NCI-H1048 (cell line): ENCODE measurements around the gene MAP3K7.

ENCODE experiments used
- DNase-seq: peaks from one replicate; lab custom pipeline; 2025; lab: John Stamatoyannopoulos, UW

MAP3K7 gene

DNA sequence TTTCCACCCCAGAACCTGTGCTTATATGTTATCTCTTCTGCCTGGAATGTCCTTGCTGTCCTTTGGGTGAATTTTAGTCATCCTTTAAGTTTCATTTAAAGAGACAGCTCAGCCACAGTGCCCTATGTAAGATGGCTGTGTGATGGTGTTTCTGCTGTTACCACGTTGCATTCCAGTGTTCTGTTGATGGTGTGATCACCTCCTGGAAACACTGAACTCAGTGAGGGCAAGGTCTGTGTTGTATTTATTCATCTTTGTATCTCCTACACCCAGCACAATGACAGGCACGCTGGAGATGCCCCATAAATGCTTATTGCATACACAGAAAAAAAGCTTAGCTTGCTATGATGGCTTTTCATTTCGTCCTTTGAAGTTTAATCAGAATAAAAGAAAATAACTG is 102.5 kb downstream of the MAP3K7 start:
- no peak for DNase-seq

DNA sequence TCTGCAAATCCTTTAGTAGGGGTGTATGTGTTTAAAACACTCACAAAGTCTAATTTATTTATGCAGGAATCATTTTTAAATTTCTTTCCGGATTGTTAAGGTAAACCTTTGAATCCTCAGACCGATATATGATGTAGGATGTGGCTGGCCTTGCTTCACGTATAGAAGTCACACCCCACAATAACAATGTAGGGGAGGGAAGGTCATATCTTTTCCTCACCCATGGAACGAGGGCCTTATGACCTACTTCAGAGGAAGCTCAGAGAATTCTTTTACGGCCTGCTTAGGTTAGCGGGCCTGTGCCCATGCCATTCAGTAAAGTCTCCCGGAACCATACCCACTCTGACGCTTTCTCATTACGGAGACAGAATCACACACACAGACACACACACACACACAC is 102.9 kb downstream of the MAP3K7 start:
- no peak for DNase-seq

DNA sequence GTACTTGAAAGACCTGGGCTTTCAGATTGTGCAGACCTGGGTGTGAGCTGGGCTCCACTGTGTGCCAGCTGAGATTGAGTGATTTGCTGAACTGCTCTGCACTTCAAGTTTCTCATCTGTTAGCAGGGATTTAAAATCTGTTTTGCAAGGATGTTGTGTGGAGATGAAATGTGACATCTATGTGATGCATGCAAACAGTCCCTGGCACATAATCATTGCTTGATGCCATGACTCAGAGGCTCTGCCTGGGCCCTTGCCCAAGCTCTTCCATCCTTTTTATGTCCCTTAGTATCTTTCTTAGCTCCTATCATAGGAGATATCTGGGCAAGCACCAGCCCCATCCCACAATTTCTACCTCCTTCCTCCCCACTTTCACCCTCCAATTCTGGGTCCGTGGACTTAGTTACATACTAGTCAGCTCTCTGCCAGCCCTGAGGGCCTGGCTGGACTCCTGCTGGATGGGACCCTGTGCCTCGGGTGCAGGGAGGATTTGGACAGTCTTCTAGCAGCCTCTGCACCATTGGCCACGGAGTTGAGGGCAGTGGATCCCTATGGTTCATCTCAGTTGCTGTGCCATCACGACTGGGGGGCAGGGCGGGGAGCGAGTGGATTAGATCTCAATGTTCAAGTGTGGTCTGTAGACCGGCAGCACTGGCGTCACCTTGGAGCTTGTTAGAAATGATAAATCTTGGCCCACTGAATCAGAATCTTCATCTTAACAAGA is 103.6 kb downstream of the MAP3K7 start:
- no peak for DNase-seq

DNA sequence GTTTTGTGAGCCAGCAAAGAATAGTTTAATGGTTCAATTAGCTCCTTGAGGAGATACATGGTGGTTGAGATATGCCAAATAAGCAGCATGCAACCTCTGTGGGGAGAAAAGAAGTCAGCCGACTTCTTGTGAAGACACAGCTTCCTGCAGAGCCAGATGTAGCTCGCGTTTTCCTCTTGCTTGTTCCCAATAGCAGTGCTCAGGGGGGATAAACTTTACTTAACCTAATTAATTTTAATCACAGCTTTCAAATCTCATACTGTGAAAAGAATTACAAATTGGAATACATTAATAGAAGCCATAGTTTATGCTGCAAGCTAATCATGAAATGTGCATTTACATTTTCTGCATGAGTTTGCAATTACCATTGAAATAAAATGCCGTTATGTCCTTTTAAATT is 106.2 kb downstream of the MAP3K7 start:
- DNase-seq = no peak

DNA sequence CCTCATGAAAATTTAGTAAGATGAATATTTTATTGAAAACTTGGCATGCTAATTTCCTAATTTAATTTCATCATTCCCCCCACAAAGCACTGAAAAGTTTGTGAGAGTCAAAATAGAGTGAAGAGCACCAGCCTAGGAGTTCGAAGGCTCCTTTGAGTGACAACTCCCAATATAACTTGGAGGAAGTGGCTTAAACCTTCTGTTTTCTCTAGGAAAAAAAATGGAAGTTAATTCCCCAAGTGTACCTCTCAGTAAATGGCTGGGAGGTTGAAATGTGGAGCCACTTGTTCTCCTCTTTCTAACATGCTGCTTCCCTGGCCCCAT is 107.3 kb downstream of the MAP3K7 start:
- no peak for DNase-seq

DNA sequence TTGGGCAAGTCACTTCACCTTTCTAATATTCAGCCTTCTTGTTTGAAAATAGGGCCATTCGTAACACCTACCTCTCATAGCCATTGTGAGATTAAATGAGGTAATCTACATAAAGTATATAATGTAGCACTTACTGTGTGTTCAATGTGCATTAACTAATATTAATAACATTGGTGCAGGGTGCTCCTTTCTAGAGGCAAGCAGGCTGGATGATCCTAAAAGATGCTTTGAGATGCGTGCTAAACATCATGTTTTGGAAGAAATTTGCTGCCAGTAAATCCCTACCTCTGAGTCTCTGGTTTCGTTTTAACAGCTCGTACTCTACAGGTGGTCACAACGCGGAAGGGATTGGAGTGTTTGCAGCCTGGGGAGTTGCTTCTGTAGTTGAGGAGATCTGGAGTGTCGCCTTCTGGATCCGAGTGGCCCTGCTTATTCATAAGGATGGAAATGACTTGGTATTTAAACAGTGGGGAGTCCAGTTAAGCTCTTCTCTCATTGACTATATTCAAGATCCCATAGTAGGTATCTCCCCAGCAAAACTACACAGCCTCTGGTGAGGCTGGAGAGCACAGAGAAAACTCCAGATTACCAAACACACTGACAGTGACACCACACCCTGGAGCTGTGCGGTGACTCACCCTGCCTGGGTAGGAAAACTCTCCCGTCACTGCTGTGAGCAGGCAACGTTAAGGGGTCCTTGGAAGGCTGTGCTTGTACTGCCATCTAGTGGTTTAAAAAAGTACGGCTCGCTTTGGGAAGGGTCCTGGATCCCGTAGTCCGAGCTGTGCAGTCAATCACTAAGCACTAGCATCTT is 107.9 kb downstream of the MAP3K7 start:
- peak; percentile 63 for DNase-seq

DNA sequence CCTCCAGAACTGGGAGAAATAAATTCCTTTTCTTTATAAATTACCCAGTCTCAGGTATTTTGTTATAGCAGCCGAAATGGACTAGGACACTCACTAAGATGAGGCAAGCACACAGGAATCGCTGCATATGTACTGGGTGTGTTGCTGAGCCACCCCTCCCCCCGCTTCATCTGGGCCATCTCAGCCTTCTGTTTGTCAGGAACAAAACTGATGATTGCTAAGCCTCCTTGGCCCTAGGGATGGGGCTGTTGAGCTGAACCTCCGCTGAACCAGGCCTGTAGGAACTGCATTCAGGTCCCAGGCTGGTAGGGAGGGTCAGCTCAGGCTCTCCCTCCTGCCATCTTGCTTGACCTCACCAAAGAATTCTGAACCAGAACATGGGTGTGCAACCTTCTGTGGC is 108.6 kb downstream of the MAP3K7 start:
- no peak for DNase-seq

DNA sequence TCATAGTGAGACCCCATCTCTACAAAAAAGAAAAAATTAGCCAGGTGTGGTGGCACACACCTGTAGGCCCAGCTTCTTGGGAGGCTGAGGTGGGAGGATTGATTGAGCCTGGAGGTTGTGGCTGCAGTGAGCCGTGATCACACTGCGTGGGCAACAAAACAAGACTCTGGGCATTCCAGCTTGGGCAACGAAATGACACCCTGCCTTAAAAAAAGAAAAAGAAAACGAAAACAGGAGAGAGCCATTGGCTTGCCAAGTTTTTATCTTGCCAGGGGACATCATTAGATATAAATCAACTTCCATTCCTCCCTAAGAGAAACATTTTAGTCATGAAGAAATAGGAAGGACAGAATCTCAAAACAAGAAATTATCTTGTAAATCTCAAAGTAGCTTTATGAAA is 109.5 kb downstream of the MAP3K7 start:
- no peak for DNase-seq

DNA sequence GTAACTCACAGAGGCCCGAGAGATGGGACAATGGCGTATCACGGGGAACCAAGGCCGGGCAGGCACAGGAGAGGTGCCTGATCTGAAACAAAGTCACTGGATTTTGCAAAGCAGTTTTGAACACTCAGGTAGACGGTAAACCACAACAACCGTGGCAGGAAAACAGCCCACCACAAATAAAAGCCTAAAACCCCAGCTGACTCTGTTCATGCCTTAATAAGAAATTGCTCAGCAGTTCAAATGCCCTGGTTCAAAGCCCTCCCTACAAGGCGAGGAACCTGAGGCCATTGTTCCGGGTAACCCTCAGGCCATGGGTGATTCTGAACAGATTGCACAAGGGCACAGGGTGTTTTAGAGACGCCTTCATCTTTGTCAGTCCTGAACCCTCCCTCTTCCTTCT is 114.2 kb downstream of the MAP3K7 start:
- no peak for DNase-seq

DNA sequence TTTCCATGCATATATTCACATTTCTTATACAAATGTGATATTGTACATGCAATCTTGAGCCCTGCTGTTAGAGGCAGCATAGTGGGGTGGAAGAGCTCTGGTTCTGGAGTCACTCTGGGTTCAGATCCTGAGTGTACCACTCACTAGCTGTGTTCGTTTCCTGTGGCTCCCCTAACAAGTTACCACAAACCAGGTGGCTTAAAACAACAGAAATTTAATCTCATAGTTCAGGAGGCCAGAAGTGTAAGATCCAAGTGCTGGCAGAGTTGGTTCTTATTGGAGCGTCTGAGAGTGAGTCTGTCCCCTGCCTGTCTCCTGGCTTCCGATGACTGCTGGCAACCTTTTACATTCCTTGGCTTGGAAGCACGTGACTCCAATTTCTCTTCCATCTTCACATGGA is 115.6 kb downstream of the MAP3K7 start:
- DNase-seq = no peak

DNA sequence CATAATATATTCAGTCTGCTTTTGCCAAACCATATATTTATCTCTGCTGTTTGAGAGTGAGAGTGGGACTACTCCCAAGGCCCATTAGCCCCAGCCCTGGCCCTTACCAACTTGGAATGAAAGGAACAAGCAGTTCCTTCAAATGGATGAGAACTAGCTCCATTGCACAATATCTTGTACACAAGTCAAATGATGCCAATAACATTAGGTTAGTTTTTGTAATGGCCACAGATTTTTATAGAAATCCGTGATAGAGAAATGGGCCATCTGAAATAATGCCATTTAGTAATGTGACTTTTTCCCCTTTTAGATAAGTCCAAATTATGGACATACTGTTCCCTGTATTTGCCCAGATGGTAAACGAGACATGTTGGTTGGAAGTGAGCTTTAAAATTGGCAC is 117.0 kb downstream of the MAP3K7 start:
- no peak for DNase-seq

DNA sequence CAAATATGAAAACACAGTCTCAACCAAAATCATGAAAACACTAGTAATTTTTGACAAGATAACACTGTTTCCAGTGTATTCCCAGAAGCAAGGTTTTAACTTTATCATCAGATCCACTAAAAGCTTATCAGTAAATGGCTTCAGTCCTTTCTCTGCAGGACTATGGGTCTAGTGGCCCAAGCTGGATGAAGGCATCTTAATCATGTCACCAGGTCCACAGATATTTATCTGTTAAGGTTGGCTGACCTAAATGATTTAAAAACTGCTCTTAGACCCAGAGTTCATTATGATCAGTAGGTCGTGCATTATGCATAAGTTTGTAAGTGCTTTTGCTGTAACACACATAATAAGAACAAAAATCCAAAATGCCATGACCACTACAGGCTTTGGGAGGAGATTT is 118.0 kb downstream of the MAP3K7 start:
- no peak for DNase-seq

DNA sequence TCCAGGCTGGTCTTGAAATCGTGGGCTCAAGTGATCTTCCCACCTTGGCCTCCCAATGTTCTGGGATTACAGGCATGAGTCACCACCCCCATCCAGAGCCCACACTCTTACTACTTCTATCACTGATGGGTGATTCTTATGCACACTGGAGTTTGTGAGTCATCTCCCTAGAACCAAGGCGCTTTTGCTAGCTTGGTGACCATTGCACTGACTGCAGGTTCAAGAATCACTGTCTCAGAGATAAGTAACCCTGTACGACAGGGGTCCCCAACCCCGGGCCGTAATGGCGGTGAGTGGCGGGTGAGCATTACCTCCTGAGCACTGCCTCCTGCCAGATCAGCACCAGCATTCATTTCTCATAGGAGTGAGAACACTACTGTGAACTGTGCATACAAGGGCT is 118.8 kb downstream of the MAP3K7 start:
- no peak for DNase-seq

DNA sequence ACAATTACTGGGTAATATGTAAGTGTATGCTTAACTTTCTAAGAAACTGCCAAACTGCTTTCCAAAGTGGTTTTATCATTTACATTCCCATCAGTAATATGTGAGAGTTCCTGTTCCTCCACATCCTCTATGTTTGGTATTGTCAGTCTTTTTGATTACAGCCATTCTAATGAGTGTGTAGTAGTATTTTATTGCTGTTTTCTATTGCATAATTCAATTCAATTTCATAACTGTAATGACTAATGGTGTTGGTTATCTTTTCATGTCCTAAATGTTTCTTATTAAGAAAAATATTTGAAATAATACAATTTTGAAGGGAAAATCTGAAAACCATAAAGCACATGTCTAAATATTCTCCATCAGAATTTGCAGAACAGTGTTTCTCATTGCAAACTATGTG is 119.3 kb downstream of the MAP3K7 start:
- DNase-seq = no peak

DNA sequence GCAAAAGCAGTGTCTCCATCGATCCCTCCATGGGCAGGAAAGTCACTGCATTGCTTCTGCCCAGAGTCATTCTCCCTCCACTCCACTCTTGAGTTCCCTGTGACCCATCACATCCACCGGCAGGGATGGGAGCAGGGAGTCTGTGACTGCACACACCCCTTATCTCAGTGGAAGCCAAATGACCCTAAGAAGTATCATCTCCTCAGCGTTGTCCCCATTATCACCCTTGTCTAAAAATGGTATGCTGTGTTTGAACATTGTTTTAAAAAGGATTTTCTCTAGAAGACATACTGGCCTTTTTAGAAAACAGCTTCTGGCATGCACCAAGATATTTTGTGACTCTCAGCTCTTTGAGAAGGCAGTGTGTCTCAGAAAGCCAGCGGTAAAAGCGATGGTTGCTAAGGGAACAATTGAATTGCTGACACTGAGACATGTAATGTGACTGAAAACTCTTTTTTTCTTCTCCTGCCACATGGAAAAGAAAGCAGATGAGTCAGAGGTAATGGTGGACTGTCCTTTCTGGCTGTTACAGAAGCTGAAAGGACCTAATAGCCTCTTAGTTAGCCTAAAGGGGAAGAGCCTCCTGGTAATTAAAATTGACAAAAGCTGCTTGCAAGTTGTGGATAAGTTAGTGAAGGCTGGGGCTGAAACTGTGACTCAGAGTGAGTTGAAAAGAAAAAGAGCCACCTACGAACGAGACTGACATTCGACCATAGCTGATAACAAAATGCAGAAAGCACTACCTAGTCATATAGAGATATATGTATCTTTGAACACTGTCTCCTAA is 120.5 kb downstream of the MAP3K7 start:
- DNase-seq = no peak

DNA sequence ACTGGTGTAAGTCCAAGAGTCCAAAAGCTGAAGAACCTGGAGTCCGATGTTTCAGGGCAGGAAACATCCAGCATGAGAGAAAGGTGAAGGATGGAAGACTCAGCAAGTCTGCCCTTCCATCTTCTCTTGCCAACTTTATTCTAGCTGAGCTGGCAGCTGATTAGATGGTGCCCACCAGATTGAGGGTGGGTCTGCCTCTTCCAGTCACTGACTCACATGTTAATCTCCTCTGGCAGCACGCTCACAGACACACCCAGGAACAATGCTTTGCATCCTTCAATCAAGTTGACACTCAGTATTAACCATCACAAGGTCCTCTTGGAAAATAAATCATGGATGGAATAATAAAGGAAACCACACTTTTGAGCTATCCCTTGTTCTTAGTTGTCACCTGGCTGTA is 121.2 kb downstream of the MAP3K7 start:
- no peak for DNase-seq

DNA sequence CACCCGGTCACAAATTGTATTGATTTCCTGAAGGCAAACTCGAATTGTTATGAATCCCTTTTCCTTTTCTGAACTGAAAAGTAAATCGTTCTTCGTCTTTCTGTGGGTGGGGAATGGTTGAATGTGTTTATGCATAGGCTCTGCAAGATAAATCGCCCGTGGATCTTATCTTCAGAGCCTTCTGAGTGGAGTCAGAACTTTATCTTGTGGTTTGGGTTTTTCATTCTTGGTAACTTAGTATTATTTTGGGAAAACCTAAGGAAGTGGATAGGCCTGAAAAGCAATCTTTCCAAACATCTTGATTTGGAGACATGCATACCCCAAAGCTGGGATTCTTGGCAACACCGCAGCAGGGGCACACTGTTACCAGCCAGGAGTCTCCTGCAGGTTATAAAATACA is 122.4 kb downstream of the MAP3K7 start:
- DNase-seq = no peak

DNA sequence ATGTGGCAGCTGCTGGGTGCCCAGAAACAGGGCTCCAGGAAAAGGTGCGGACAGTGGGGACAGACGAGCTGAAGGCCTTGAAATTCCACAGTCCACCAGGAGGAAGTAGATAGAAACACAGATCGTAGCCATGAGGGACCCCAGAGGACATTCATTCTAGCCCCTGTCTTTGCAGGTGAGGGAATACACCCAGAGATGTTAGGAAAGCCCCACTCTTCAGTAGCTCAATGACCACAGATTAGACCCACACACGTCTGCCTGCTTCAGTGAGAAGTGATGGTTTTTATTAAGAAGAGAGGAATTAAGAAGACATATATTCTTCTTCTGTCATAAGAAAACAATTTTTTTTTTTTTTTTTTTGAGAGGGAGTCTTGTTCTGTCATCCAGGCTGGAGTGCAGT is 123.0 kb downstream of the MAP3K7 start:
- DNase-seq = no peak
